Dermis microvascular lymphatic vessel endothelial cell (primary cell): ENCODE measurements around the gene CYTH4. TPM values are rescaled to one million over a fixed set of nuclear protein-coding genes. Genes with fewer than 3 reads are reported as not detected.
"Not testable (repeated sequence)": the region's sequence is repeated elsewhere in the genome, so short reads cannot be mapped to it uniquely, and the experiment has no call there.

Source experiments
- DNase-seq, 2 donors: peaks; one replicate each; pipeline versions ENCODE4 v3.0.0 to v3.0.0-alpha.2; 2010; ENCODE audit warnings: low read depth in 2 of 2
- total RNA-seq: library from RNA; depleted of rRNA; stranded (reverse); fragments of >200 nt; gene quantifications from 2 replicates; pipeline ENCODE4 v1.2.1, GENCODE V29; 2014

CYTH4 gene
- total RNA-seq, 1 donor from 2014 or later, result 0.13 TPM

DNA sequence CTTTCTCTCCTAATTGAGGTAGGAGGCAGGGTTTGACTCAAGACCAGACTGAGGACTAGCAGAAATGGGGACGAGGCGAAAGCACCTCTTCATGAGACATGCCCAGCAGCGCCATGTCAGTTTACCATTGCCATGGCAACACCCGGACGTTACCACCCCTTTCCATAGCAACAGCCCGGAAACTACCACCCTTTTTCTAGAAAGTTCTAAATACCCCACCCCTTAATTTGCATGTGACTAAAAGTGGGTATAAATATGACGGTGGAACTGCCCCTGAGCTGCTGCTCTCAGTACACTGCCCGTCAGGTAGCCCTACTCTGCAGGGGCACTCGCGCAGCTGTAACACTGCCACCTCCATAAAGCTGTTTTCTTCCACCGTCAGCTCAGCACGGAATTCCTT, 32.3 kb upstream of the CYTH4 start:
- DNase-seq, result no peak

GRCh38 chr22:37251836-37252235, 30.5 kb upstream of the CYTH4 start:
- DNase-seq, result not testable (repeated sequence)

GRCh38 chr22:37253126-37253660, 29.1 kb upstream of the CYTH4 start:
- peak in 1 of 2 donors; percentile 56 for DNase-seq

DNA sequence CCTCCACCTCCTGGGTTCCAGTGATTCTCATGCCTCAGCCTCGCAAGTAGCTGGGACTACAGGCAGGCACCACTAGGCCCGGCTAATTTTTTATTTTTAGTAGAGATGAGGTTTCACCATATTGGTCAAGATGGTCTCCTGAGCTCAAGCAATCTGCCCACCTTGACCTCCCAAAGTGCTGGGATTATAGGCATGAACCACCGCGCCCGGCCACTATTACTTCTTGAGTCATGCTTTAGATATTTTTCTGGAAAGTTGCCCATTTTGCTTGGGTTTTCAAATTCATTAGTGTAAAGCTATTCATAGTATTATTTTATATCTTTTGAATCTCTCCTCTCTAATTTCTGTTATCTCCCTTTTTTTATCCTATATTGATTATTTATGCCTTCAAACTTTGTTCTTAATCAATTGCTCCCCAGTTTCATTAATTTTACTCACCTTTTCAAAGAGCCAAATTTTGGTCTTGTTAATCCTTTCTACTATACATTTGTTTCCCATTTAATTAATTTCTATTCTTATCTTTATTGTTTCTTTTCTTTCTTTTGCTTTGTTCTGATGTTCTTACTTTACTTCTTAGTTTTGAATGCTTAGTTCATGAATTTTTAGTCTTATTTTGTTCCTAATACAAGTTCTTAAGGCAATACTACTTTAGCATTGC, 28.0 kb upstream of the CYTH4 start:
- peak in 1 of 2 donors; percentile 85 for DNase-seq

DNA sequence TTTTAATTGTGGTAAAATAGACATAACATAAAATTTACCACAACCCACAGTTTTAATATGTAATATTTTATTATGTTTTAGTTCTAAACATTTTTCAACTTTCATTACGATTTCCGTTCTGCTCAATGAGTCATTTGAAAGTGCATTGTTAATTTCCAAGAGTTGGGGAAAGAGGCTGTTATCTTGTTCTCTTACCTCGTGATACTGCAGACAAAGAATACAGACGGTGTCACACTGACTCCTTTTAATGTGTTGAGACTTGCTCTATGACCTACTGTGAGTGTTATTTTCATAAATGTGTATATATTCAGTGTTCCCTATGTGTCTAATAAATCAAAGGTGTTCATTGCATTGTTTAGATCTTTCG, 27.5 kb upstream of the CYTH4 start:
- peak; percentile 47 to 94 for DNase-seq

DNA sequence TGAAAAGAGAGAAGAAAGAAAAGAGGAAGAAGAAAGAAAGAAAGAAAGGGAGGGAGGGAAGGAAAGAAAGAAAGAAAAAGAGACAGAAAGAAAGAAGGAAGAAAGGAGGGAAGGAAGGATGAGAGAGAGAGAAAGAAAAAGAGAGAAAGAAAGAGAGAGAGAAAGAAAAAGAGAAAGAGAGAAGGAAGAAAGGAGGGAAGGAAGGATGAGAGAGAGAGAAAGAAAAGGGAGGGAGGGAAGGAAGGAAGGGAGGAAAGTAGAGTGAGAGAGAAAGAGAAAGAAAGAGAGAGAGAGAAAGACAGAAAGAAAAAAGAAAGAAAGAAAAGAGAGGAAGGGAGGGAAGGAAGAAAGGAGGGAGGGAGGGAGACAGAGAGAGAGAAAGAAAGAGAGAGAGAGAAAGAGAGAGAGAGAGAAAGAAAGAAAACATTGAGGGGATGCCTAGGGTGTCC, 26.7 kb upstream of the CYTH4 start:
- DNase-seq, result no peak

DNA sequence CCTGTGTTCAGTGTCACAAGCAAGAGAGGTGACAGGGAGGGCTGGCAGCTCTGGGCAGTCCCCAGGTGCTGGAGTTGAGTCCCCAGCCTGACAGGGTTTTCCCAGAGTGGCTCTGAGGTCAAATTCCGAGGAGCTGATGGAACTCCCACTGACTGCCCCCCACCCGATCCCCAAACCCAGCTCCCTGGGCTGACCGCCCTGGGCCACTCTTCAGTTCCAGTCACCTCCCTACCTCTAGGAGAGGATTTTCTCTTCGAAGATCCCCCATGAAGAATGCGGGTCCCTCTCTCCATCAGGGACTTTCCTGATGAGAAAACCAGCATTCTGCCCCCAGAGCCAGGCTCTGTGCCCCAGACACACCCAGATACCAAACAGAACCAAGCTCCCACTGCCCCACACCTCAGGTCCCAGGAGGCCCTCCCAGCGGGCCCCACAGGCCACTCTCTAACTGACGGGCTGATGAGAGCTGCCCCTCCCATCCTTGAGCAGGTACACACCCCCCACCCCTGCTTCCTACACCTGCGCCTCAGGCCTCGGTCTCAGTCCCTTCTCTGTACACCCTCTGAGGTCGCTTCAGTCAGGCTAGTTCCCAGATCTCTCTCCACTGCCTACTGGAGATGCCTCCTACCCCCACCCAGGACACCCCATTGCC, 26.1 kb upstream of the CYTH4 start:
- DNase-seq, result no peak

- DNase-seq, result no peak
These were observed 24.1 kb upstream of the CYTH4 start for GRCh38 chr22:37258005-37258752.

- DNase-seq, result no peak
These were observed 23.4 kb upstream of the CYTH4 start for GRCh38 chr22:37258753-37259401.

- peak in 1 of 2 donors; percentile 62 for DNase-seq
These were observed 22.7 kb upstream of the CYTH4 start for GRCh38 chr22:37259540-37260029.

DNA sequence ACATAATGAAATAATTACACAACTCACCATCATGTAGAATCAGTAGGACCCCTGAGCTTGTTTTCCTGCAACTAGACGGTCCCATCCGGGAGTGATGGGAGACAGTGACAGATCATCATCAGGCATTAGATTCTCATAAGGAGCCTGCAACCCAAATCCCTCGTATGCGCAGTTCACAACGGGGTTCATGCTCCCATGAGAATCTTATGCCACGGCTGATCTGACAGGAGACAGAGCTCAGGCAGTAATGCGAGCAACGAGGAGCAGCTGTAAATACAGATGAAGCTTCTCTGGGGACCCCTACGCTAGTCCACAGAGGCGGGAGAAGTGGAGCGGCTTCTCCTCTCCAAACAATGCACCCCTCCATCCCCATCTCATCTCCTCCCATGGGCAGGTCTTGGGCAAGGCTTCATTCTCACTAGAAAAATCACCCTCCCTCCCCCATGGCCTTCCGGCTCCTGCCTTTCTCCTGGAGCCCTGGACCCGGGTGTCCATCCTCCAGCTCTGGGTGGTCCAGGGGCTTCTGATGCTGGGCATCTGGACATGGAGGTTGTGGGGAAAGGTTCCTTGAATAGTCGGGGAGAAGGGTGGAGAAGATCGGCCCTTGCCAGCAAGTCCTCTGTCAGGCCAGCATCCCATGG, 22.0 kb upstream of the CYTH4 start:
- DNase-seq, result no peak

GRCh38 chr22:37260901-37261336, 21.4 kb upstream of the CYTH4 start:
- DNase-seq, result peak in 1 of 2 donors; percentile 66

- DNase-seq, result no peak
These were observed 20.0 kb upstream of the CYTH4 start for GRCh38 chr22:37262346-37262745.

- no peak for DNase-seq
These were observed 18.1 kb upstream of the CYTH4 start for GRCh38 chr22:37263966-37264887.

GRCh38 chr22:37266581-37267134, 15.7 kb upstream of the CYTH4 start:
- DNase-seq, result no peak

- DNase-seq, result peak in 1 of 2 donors; percentile 35
These were observed 15.1 kb upstream of the CYTH4 start for GRCh38 chr22:37267135-37267587.

GRCh38 chr22:37267661-37268413, 14.5 kb upstream of the CYTH4 start:
- DNase-seq, result no peak

- no peak for DNase-seq
These were observed 12.2 kb upstream of the CYTH4 start for GRCh38 chr22:37269936-37270678.
